Measurements from ENCODE around the gene SRRM4.

GRCh38 chr12:118981285-118982211, at the start of gene SRRM4:
- TF ChIP-seq CTCF (IDR thresholded peaks at IDR 0.05), result no peak
- TF ChIP-seq POLR2A (IDR thresholded peaks at IDR 0.05), result no peak

All from testis (tissue), 2 donors.